Amniotic stem cell (primary cell): ENCODE data around the gene HSF2BP.
"Not testable (repeated sequence)": the region's sequence is repeated elsewhere in the genome, so short reads cannot be mapped to it uniquely, and the experiment has no call there.

Experiments
- DNase-seq: peaks from one replicate; lab custom pipeline; 2025; lab: John Stamatoyannopoulos, UW

HSF2BP gene

DNA sequence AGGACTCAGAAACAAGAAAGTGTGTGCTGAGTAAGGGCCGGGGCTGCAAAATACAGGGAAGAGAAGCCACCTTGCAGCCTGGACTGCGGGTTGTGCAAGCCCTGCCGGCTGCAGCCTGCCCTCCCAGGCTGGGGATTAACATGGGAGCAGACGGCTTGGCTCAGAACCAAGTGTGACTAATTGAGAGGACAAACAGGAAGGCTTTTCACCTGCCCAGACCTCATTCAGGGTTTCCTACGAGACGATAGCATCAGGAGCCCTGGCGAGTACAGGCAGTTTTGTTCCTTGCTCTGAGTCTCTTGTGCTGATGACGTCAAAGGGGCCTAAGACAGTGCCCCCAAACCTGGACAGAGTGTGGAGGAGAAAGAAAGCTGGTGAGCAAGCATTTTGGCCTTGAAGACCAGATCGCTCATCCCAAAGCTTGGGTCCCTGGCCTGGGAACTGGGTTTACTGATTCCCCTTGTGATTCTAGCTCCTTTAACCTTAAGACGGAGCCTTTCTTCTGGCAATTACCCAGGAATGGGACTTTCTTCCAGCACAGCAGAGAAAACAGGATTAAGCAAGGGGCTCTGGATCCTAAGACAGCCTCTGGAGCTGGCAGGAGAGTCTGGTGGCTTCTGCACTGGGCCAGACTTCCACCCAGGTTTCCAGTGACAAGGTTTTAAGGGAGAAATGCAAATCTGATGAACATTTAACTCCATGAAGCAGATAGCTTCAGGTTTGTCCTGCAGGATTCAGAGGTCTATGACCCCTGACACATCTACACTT lies 142.2 kb downstream of the HSF2BP start:
- DNase-seq, result not testable (repeated sequence)

DNA sequence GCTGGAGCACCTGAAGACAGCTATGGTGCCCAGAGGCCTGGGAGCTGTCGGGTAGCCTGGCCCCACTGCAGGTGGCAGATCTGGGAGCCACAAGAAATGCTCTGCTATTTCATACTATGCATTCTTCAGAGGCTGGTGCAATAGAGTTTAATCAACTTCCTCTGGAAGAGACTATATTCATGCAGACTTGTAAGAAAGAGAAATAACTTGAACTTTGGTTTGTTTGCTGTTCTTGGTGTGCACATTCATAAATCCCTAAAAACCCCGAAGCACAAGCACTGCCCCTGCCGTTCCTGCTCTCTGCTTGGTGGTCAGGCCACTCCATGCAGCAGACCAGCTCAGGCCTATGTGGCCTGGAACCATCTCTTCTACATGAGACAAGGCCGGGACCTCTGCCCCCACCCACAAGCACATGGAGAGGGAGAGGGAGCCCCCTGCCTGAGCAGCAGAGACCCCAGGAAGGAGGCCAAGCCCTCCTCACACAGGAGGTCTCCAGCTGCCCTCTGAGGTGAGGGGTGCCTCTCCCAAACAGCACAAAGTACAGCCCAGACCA lies 142.9 kb downstream of the HSF2BP start:
- DNase-seq, result not testable (repeated sequence)

DNA sequence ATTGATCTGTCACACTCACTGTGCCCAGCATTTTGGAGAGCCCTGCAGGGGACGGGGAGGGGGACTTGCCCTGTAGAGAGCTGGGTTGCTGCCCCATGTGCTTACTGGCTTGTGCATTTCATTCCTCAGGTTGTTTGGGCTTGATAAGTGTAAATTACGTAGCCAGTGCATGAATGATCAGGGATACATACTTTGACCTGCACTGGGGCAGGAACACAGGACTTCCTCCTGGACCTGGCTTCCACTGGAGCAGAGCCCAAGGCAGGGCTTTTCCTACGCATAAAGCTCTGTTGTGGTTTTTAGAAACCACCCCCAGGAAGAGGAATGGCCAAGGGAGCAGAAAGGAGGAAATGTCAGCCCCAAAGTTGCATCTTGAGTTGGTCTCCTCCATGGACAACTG lies 144.5 kb downstream of the HSF2BP start:
- not testable (repeated sequence) for DNase-seq

DNA sequence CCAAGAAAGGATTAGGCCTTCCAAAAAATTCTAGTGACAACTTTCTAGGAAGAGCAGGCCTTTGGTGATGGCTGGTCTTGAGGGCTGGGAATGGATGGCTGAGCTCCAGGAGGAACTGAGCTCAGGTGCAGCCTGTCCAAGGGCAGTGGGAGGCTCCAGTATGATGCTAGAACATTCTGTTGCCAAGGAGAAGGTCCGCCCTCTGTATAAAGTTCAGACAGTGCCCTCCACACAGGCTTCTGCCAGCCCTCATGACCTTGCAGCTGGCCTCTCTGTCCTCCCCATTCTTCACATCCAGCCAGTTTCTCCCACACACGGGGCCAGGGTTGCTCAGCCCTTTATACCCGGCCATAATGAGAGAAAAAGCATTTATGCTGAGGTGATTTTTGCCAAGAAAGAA lies 146.3 kb downstream of the HSF2BP start:
- DNase-seq, result not testable (repeated sequence)

DNA sequence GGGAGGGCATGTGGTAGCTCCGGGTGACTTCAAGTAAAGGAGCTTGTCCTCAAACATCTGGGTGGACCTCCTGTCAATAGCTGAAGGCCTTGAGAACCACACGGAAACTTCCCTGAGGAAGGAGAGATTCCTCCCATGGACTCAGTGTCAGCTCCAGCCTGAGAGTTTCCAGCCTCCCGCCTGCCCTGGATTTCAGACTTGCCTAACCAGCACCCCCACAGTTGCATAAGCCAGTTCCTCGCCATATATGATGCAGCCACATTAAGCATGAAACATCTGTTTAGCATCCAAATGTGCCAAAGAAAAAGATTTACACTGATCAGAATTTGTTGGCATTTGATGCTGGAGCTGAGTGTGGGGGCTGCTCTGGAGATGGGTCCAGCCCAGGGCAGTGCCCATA lies 148.1 kb downstream of the HSF2BP start:
- not testable (repeated sequence) for DNase-seq

DNA sequence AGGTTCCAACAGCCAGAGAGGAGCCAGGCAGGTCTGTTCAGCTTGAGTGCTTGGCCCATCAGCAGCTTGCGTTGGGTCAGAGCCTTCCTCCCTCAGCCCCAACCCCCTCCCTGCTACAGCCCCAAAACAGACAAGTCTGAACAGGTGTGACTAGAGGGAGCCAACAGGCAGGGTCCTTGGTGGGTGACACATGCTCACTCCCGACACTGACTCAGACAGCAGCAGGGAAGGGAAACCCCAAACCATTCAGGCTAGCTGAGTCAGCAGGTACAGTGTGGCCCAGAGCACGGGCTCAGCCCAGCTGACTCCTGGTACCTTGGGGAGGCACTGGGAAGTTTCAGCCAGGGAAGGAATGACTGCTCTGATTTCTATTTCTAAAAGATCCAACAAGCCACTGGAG lies 148.6 kb downstream of the HSF2BP start:
- not testable (repeated sequence) for DNase-seq

DNA sequence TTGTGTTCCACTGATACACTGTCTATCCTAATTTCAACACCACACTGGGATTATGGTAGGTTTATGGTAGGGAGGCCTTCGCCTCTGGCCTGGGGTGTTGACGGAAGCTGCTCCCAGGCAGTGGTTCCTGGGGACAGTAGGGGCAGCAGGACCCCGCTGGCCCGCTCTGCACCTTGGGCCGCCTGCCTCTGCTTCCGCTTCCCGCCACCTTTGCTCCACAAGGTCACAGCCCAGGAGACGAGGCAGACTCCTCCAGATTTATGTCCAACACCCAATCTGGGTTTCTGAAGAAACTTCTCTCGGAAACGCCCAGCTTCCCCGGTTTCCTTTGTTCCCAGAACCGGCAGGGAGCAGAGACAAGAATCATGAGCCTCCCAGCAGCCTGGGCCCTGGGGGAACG lies 155.4 kb downstream of the HSF2BP start:
- not testable (repeated sequence) for DNase-seq

DNA sequence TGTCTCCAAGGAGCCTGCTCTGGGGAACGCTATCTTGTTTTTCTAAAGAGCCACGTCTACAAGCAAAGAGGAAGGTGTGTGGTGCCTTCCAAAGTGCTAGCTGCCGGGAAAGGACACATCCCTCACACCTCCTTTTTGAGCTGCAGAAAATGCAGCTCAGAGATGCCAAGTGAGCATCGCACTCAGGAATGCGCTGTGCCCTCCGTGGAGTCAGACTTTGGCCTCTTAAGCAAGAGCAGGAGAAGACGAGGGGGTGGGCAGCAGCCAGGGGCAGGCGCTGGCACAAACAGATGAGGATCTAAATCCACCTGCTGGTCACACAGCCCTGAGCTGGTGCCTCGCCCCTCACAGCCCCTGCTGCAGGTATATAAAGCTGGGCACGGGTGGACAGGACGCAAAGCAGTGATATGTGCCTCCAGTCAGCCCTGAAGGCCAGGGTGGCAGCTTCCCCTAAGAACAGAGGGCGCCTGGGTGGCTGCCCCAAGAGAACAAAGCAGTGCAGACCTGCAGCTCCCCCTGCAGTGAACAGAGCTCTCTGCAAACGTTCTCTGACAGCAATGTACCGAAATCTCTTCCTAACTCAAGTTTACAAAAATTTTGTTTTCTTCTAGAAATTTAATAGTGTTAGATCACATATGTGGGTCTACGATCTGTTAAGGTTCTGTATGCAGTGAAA lies 156.1 kb downstream of the HSF2BP start:
- not testable (repeated sequence) for DNase-seq

DNA sequence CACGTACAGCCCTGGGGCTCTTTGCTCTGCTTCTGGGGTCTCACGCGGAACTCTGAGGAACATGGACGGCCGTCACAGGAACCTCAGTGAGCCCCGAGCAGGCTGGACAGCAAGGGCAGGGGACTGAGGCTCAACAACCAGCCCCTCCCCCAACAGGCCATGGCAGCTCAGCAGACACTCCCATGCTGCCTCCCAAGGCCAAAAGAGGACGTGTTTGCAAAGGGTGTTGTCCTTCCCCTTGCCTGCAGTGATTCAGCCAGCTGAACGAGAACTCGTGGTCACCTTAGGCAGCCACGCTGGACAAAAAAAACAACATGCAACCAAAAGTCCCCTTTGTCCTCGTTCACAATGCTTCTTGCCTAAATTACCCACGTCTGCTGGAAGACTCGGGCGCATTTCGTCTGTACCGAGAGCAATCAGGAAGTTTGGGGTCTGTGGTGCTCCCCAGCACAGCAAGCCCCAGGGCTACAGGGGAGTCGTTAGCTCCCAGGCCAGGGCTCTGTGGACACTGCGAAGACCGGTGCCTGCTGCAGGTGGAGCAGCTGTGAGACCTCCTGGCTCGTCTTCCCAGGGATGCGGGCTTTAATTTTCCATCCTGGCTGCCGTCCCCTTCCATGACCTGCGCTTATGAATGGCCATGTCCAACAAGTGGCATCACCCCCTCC lies 156.7 kb downstream of the HSF2BP start:
- DNase-seq, result not testable (repeated sequence)

DNA sequence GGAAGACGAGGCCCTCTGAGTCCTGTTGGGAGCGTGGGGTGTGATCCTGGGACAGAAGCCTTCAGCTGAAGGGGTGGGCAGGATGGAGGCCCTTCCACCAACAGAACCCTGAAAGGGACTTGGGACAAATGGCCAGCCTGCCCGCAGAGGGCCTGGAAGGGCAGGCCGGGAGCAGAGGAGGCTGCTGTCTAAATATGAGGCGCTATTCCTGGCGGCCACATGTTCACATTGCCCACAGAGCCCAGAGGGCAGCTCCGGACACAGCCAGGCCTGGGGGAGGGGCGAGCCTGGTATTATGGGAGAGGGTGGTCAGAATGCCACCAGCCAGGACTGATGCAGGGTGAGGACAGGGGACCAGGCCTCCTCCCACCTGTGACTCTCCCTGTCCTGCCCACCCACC lies 160.4 kb downstream of the HSF2BP start:
- not testable (repeated sequence) for DNase-seq

DNA sequence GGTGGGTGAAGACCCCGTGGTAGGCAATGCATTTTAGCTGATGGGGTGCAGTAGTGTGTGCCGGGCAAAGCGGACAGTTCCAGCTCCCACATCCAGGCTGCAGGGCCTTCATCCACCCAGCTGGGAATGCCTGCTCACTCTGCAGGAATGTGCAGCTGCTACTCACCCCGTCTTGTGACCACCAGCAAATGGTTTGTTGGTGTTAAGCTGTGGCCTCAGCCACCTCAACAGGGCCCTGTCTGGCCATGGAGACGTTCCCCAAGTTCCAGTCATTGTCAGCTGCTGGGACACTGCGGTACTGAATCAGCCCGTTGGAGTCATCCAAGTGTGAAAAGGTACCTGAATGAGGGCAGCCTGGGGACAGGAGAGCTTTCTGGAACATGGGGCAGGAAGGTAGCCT lies 161.2 kb downstream of the HSF2BP start:
- DNase-seq, result not testable (repeated sequence)

DNA sequence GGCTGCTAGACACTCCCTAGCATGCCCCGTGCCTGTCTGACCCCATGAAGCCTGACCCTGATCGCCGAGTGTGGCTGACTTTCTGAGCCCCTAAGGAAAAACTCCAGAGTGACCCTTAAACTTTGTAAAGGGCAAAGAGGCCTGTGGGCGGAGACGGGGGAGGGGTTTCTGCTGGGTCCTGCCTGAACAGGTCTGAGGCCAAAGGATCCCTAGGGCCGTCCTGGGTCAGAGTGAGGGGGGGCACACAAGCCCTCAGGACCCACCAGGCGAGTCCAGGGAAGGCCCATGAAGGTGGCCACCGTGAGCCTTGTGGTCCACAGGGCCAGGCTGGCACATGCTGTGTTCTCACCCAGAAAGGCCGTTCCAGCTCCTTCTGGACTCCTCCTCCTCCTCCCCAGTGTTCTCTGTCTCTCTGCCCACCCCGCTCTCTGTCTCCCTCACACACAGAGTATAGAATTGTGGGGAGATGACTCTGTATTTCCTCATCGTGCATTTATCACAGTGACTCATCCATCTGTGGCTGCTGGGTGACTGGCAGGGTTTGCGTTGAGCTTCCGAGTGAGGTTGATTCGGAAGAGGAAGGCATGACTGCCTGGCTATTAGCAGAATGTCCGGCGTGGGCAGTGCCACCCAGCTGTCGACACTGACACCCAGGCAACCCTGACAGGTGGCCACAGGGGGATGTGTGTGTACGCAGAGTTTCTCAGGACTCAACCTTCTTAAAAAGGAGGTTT lies 164.8 kb downstream of the HSF2BP start:
- DNase-seq, result not testable (repeated sequence)

DNA sequence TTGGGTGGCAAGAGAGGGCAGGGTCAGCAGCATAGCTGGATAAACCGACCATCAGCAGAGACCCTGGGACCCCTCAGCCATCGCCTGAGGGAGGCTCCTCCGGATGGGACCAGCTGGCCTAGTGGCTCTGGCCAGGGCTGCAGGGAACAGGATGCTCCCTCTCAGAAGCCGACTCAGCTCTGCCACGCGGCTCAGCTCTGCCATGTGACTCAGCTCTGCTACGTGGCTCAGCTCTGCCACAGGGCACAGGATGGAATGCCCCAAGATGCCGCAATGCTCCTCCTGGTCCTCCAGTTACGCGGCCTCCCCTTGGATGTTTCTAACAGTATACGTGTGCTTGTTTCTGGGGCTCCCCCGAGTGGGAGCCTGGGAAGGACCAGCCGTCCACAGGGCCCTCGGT lies 165.8 kb downstream of the HSF2BP start:
- not testable (repeated sequence) for DNase-seq

DNA sequence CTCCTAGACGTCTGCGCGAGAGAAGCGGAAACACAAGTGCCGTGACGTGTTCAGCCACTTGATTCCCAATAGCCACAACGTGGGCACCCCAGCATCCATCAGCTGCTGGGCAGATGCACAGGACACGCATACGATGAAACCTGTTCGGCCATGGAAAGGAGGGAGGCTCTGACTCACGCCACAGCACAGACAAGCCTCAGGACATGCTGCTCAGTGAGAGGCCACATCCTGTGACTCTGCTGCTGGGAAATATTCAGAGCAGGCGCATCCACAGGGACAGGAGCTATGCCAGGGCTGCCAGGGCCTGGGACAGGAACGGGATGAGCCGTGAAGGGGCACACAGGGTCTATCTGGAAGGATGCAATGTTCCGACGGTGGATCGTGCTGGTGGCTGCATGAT lies 171.1 kb downstream of the HSF2BP start:
- DNase-seq, result not testable (repeated sequence)

DNA sequence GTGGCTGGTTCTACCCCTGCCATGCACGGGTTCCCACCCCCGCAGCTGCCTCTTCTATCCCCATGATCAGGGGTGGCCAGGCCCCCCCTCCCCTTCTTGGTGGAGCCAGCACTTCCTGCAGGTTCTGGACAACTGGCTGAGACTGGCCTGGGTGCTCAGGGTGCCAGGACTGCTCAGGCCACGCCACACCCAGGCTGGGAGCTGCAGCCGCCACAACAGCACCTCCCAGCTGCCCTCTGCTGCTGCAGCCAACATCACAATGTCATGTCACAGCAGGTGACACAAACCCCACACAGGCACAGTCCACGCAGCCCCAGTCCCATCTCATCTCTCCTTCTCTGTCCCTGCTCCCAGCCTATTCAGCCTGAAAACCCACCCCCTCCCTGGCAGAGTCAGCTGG lies 173.2 kb downstream of the HSF2BP start:
- DNase-seq, result not testable (repeated sequence)

DNA sequence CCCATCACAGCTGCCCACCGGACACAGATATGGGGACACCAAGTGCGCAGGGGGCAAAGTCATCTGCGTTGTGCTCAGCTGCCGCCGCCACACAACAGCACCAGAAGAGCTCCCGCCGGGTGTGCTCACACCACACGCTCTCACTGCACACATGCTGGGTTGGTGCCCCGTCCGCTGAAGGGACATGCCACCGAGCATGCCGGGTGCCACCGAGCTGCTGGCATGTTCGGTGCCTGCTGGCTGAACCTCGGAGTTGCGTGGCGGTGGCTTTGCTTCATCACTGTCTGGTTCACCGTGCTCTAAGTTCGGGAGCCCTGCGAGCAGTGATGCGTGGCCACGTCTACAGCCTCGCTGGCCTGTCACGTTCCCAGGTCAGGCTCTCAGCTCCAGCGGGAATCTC lies 174.3 kb downstream of the HSF2BP start:
- not testable (repeated sequence) for DNase-seq

DNA sequence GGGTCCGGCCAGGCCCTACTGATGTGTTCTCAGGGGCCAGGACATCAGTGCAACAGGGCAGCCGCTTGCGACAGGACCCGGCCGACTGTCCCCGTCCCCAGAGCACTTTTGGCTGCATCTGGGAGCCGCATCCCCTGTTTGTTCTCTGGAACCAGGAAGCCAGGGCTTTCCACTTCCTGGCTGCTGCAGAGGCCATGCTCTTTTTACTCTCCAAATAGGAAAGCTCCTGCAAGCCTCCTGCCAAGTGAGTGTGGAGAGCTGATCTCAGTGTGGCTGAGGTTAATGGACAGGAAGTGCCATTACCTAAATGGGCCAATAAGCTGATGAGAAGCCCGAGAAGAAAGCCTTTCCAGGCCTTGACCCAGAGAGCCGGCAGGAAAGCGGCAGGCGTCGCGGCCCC lies 180.1 kb downstream of the HSF2BP start:
- not testable (repeated sequence) for DNase-seq
